ENCODE results near the gene NR3C1.
A peak's percentile ranks its signal among the peaks of the same experiment; 100 is the strongest.

The NR3C1 gene

DNA sequence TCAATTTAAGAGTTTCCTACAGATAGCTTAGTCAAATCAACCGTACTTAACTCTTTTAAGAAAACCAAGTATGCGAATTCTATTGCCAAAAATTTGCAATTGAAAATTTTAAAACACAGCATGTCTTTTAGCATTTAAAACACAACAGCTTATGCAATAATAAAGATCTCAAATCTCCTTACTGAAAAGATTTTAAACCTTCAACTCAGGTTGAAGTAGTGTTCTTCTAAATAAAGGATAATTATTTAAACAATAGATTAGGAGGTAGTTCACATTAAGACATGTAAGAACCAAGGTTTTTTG lies 5.5 kb downstream of the NR3C1 start:
- H3K4me3 Mint-ChIP-seq: peak overlapping the region; percentile 81
- H3K9me3 Mint-ChIP-seq: no peaks in the 10 kb centered on the region
- H3K27me3 Mint-ChIP-seq (ENCODE audit: low read depth): no peaks in the 10 kb centered on the region
- no peak overlapping the region for H3K27ac Mint-ChIP-seq
- DNase-seq (ENCODE audit: low spot score): no peak
- peaks cover 70% of the 10 kb centered on the region for H3K4me1 Mint-ChIP-seq (ENCODE audit: low read depth)
- H3K36me3 Mint-ChIP-seq (ENCODE audit: low read depth): peaks cover 50% of the 10 kb centered on the region

DNA sequence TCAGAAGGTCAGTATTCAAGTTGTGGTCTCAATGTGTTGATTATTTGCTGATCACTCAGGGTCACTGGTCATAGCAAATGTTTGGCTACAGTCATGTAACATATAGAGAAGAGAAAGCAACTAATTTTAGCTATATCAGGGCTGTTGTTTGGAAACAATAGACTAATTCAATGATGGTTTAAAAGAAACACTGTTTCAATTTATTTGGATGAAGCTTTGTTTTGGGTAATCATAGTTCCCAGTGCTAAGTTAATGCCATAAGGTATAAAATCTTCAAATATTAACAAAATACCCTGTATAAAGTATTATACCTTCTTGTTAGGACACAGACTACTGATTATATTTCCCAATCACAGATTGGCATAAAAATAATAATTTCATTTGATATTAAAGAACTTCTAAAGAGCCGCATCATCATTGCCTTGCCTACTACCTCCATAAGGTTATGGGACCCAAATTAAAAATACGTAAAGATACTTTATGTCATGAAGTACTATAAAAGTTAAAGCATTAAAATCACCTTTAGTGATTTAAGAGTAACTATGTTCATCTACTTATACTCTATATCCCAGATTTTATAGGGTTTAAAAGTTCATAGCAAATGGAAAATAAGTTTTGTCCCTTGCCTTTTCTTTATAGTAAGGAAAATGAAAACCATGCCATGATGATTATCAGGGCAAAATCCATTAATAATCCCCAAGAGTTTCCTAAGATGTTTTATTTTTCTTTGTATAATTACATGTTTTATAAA lies 6.0 kb downstream of the NR3C1 start:
- DNase-seq (ENCODE audit: low spot score): no peak
- Mint-ChIP-seq H3K27me3 (ENCODE audit: low read depth) (no peaks in the 10 kb centered on the region), H3K9me3 (no peaks in the 10 kb centered on the region), H3K27ac (no peak overlapping the region), H3K4me3 (peak overlapping the region; percentile 47), H3K4me1 (ENCODE audit: low read depth) (peaks cover 72% of the 10 kb centered on the region), H3K36me3 (ENCODE audit: low read depth) (peaks cover 50% of the 10 kb centered on the region)

DNA sequence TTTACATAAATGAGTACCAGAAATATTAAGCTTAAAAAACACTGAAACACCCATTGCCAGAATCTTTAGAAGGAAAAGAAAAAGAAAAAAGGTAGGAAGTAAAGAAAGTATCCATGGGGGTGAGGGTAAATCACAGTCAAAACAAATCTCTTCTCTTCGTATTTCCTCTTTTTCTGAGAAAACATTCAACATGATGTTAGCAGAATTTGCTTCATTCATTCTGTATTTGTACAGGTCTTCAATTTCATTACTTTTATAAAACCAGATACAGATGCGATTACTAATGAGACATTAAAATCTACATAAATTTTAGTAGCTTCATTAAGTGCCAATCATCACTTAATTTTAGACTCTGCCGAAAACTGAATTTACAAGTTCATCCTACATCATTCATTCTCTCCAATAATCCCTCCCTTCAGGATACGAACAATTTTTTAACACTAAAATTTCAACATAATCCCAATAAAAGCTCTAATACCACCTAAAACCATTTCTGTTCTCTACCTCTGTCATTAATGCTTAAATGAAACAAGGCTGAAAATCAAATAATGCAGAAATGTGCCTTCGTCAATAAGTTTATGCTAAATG lies 7.0 kb downstream of the NR3C1 start:
- Mint-ChIP-seq H3K9me3 (no peaks in the 10 kb centered on the region), H3K27me3 (ENCODE audit: low read depth) (no peaks in the 10 kb centered on the region), H3K4me1 (ENCODE audit: low read depth) (peaks cover 63% of the 10 kb centered on the region), H3K4me3 (peak overlapping the region; percentile 71), H3K36me3 (ENCODE audit: low read depth) (peaks cover 47% of the 10 kb centered on the region), H3K27ac (no peak overlapping the region)
- DNase-seq (ENCODE audit: low spot score): no peak

DNA sequence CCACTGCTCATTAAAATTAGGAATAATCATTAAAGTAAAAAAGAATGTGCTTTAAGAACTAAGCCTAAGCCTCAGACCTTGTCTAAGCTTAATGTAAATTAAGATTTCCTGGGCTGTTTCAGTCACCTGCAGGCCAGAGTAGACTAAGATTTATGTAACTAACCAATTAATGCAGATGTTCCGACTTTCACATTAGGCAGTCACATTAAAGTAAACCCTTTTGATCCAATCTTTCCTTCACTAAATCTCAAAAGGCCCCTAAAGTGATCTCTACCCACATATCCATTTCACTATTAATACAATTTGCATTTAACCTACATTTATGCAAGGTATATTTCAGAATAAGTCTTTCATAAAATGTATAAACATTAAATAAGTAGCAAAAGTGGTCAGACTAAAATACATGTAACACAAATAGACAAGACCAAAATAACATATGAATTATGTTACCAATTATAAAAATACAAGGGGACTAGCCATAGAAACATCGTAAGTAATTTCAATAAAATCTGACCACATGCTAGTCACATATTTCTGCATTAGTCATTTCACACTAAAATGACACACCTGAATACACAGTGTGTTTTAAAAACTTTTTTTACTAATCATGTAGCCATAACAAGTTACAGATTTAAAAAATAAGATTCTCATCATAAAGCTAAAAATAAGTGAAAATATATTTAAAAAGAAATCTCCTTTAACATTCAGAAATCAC lies 7.7 kb downstream of the NR3C1 start:
- no peak overlapping the region for H3K27ac Mint-ChIP-seq

DNA sequence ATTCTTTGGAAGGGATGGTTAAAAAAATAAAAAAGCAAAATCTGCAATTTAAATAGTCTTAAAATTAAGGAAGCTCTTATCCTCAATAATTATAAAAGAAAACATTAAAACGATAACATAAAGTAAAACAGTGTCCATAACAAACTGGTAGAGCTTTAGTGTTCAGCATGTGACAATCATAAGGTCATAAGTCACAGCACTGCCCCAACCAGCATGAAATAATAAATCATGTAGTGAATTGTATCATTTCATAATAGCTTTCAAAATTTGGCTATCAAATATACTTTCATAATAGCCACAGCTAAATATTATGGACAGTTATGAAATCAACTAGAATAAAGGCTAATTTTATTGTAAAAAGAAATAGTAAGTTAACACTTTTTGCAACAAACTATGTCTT lies 10.0 kb downstream of the NR3C1 start:
- DNase-seq (ENCODE audit: low spot score): no peak
- peaks cover 44% of the 10 kb centered on the region for H3K4me1 Mint-ChIP-seq (ENCODE audit: low read depth)
- H3K27ac Mint-ChIP-seq: no peak overlapping the region
- peaks cover 28% of the 10 kb centered on the region for H3K36me3 Mint-ChIP-seq (ENCODE audit: low read depth)
- H3K4me3 Mint-ChIP-seq: no peak overlapping the region
- no peaks in the 10 kb centered on the region for H3K27me3 Mint-ChIP-seq (ENCODE audit: low read depth)
- H3K9me3 Mint-ChIP-seq: no peaks in the 10 kb centered on the region

More for the DNA sequence above, 7.7 kb downstream of the NR3C1 start:
- Mint-ChIP-seq H3K9me3 (no peaks in the 10 kb centered on the region), H3K27me3 (ENCODE audit: low read depth) (no peaks in the 10 kb centered on the region), H3K36me3 (ENCODE audit: low read depth) (peaks cover 40% of the 10 kb centered on the region), H3K4me1 (ENCODE audit: low read depth) (peaks cover 56% of the 10 kb centered on the region), H3K4me3 (peak overlapping the region; percentile 71)
- no peak for DNase-seq (ENCODE audit: low spot score)

DNA sequence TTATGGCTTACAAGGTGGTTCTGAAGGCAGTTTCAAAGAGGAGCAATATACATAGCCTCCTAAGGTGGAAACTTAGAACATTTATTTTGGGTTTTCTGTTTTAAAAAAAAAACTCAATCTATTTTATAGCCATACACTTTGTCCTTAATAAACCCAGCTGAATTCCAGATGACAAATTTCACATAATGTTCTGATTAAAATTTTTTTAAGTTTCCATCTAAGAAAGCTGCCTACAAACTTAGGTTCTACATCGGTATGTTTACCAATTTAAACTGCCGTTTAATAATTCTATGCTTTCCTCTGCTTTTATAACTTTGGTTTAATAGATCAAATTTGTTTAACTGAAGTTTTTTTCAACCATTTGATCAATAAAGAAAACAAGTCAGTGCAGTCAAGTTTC lies 12.5 kb downstream of the NR3C1 start:
- Mint-ChIP-seq H3K27me3 (ENCODE audit: low read depth) (no peaks in the 10 kb centered on the region), H3K27ac (no peak overlapping the region), H3K4me3 (no peak overlapping the region)

DNA sequence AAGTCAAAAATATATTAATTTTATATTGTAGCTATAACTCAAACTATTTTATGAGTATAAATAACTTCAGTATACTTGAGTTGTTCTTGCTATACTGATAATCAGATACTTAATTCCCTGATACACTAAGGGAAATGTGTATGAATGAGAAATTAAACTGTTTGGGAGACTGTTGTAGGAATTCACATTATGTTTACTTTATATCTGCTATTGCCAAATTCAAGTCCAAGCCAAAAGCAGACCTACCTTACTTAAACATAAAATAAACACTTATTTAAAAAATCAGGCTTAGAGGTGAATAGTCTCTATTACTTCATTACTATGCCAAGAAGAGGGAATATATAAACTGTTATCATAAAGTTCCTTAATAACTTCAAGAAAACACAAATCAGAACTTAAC lies 13.2 kb downstream of the NR3C1 start:
- peaks cover 37% of the 10 kb centered on the region for H3K4me1 Mint-ChIP-seq (ENCODE audit: low read depth)
- no peak overlapping the region for H3K4me3 Mint-ChIP-seq

More for the DNA sequence above, 12.5 kb downstream of the NR3C1 start:
- no peak for DNase-seq (ENCODE audit: low spot score)
- Mint-ChIP-seq H3K4me1 (ENCODE audit: low read depth) (peaks cover 43% of the 10 kb centered on the region), H3K36me3 (ENCODE audit: low read depth) (peaks cover 27% of the 10 kb centered on the region), H3K9me3 (peaks cover 11% of the 10 kb centered on the region)

DNA sequence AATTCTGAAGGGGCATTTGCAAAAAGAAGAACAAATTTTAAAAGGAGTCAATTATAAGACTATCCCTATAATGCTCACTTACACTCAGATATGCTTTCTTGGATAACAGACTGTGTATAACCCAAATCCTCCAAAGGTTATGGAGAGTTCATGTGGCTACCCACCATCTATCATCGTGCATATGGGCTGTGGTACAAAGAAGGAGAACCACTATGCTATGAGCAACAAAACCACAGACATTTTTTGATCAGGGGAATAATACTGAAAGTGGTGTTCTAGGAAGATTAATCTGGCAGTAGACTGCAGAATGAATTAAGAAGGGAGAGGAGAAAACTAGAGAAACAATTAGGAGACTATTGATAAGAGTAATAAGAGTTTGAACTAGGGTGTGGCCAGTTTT lies 16.8 kb downstream of the NR3C1 start:
- Mint-ChIP-seq H3K9me3 (peaks cover 28% of the 10 kb centered on the region), H3K36me3 (ENCODE audit: low read depth) (peaks cover 62% of the 10 kb centered on the region), H3K4me3 (no peak overlapping the region), H3K27me3 (ENCODE audit: low read depth) (no peaks in the 10 kb centered on the region), H3K27ac (no peak overlapping the region), H3K4me1 (ENCODE audit: low read depth) (peaks cover 31% of the 10 kb centered on the region)
- DNase-seq (ENCODE audit: low spot score): peak; percentile 29

More for the DNA sequence above, 13.2 kb downstream of the NR3C1 start:
- H3K9me3 Mint-ChIP-seq: peaks cover 18% of the 10 kb centered on the region
- H3K27me3 Mint-ChIP-seq (ENCODE audit: low read depth): no peaks in the 10 kb centered on the region
- no peak overlapping the region for H3K27ac Mint-ChIP-seq
- peaks cover 31% of the 10 kb centered on the region for H3K36me3 Mint-ChIP-seq (ENCODE audit: low read depth)
- no peak for DNase-seq (ENCODE audit: low spot score)

DNA sequence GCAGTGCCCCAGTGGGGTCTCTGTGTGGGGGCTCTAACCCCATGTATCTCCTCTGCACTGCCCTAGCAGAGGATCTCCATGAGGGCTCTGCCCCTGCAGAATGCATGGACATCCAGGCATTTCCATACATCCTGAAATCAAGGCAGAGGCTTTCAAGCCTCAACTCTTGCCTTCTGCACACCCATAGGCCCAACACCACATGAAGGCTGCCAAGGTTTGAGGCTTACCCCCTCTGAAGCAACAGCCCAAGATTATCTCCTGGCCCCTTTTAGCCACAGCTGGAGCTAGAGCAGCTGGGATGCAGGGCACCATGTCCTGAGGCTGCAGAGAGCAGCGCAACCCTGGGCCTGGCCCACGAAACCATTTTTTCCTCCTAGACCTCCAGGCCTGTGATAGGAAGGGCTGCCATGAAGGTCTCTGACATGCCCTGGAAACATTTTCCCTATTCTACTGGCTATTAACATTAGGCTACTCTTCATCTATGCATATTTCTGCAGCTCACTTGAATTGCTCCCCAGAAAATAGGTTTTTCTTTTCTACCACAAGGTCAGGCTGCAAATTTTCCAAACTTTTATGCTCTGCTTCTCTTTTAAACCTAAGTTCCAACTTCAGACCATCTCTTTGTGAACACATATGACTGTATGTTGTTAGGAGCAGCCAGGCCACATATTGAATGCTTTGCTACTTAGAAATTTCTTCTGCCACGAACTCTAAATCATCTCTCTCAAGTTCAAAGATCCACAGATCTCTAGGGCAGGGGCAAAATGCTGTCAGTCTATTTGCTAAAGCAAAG lies 18.4 kb downstream of the NR3C1 start:
- H3K4me1 Mint-ChIP-seq (ENCODE audit: low read depth): peaks cover 36% of the 10 kb centered on the region
- H3K27ac Mint-ChIP-seq: no peak overlapping the region
- H3K27me3 Mint-ChIP-seq (ENCODE audit: low read depth): no peaks in the 10 kb centered on the region
- H3K4me3 Mint-ChIP-seq: no peak overlapping the region
- peaks cover 28% of the 10 kb centered on the region for H3K9me3 Mint-ChIP-seq
- H3K36me3 Mint-ChIP-seq (ENCODE audit: low read depth): peaks cover 72% of the 10 kb centered on the region
- DNase-seq (ENCODE audit: low spot score): no peak

DNA sequence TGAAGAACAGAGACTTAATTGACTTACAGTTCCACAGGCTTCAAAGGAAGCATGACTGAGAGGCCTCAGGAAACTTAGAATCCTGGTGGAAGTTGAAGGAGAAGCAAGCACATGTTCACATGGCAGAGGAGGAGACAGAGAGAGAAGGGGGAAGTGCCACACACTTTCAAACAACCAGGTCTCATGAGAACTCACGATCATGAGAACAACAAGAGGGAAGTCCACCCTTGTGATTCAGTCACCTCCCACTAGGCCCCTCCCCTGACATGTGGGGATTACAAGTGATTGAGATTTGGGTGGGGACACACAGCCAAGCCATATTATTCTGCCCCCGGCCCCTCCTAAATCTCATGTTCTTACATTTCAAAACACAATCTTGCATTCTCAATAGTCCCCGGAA lies 19.5 kb downstream of the NR3C1 start:
- Mint-ChIP-seq H3K36me3 (ENCODE audit: low read depth) (peaks cover 66% of the 10 kb centered on the region), H3K4me3 (no peak overlapping the region), H3K9me3 (peaks cover 28% of the 10 kb centered on the region), H3K4me1 (ENCODE audit: low read depth) (peaks cover 30% of the 10 kb centered on the region), H3K27me3 (ENCODE audit: low read depth) (no peaks in the 10 kb centered on the region), H3K27ac (no peak overlapping the region)
- DNase-seq (ENCODE audit: low spot score): no peak

DNA sequence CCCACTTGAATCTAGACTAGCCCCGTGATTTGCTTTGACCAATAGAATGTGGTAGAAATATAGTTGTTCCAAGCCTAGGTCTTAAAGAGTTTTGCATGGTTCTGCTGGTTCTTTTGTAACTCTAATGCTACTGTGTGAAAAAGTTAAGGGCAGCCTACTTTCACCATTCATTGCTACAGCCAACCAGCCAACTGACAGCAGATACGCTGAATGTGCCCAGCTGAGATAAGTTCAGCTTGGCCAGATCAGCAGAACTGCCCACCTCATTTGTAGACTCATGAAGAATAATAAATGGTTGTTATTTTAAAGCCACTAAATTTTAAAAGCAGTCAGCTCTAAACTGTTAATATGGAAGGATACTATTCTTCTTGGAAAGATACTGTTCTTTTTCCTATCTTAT lies 23.9 kb downstream of the NR3C1 start:
- Mint-ChIP-seq H3K27me3 (ENCODE audit: low read depth) (no peaks in the 10 kb centered on the region), H3K36me3 (ENCODE audit: low read depth) (peaks cover 40% of the 10 kb centered on the region), H3K4me3 (no peak overlapping the region), H3K4me1 (ENCODE audit: low read depth) (peaks cover 16% of the 10 kb centered on the region), H3K9me3 (peaks cover 5% of the 10 kb centered on the region), H3K27ac (no peak overlapping the region)
- DNase-seq (ENCODE audit: low spot score): no peak

DNA sequence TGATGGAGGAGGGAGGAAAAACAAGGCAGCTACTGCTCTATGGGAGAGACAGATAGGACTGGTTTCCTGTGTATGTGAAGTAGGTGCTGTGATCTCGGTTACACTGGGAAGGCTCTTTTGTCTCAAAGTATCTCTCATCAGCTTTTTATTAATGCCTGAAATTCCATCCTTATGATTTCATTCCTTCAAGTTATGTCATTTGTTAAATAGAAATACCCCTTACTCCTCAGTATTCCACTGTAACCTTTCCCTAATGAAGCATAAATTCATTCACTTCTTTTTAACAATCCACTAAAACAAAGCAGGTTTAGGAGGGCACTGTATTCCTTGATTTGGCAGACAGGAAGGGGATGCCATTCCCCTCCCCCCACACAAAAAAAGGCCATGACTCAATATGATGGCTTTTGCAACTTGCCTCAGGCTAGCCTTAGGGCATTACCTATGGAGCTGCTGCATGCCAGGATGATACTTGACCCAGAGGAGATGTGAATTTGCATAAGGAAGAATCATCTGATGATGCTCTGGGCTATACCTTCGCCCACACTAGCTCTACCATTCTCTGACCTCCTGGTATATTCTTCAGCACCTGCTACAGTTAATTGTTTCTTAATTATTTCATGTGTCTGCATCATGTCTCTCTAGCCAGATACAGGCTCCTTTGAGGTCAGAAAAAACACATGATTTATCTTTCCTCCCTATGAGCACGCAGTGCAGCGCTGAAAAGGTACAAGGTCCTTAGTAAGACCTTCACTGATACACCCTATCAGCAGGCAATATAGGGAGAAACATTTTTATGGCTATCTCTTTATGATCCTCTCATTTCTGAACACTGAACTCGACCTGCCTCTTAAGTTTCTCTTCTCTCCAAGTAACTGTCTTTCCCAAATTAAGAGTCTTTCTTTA lies 26.3 kb downstream of the NR3C1 start:
- no peak overlapping the region for H3K27ac Mint-ChIP-seq
- no peaks in the 10 kb centered on the region for H3K27me3 Mint-ChIP-seq (ENCODE audit: low read depth)
- H3K36me3 Mint-ChIP-seq (ENCODE audit: low read depth): peaks cover 23% of the 10 kb centered on the region
- no peak for DNase-seq (ENCODE audit: low spot score)
- H3K9me3 Mint-ChIP-seq: no peaks in the 10 kb centered on the region
- no peak overlapping the region for H3K4me3 Mint-ChIP-seq
- peaks cover 17% of the 10 kb centered on the region for H3K4me1 Mint-ChIP-seq (ENCODE audit: low read depth)

DNA sequence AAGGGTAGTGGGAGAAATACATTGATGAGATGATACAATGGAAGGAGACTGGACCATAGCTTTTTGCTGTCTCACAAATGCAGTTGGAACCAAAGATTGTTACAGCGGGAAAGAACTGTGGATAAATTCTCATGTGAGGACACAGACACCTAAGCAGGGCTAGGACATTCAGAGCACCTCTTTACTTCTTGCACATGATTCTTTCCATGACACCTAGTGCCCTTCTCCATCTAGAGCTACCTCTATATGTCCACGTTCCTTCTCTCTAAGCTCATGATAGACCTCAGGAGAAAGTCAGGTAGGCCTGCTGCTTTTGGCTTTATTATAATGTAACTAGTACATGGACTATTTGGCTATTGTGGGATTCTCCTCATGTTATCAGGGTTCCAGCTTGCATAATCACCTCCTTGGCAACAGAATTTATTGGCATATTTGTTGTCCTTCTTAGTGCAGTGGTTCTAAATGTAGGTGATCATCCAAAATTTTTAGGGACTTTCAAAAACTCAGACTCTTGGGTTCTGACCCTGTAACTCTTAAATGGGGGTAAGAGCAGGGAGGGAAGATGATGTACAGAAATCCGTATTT lies 27.2 kb downstream of the NR3C1 start:
- Mint-ChIP-seq H3K36me3 (ENCODE audit: low read depth) (peaks cover 18% of the 10 kb centered on the region), H3K4me3 (no peak overlapping the region), H3K27me3 (ENCODE audit: low read depth) (no peaks in the 10 kb centered on the region), H3K9me3 (no peaks in the 10 kb centered on the region), H3K4me1 (ENCODE audit: low read depth) (peaks cover 17% of the 10 kb centered on the region), H3K27ac (no peak overlapping the region)
- no peak for DNase-seq (ENCODE audit: low spot score)
